SK-N-SH (cell line): ENCODE data around the gene NUP205. TPM values are rescaled to one million over a fixed set of nuclear protein-coding genes. Genes with fewer than 3 reads are reported as not detected.
A peak's percentile ranks its signal among the peaks of the same experiment; 100 is the strongest.
"Not testable (repeated sequence)": the region's sequence is repeated elsewhere in the genome, so short reads cannot be mapped to it uniquely, and the experiment has no call there.

Experiments
- CTCF ChIA-PET: fragments of 300-600, 350-600 bp; formaldehyde crosslinking; extraction: SDS; loops from one replicate; lab custom pipeline; 2021; lab: Yijun Ruan, JAX
- POLR2A ChIA-PET: fragments of 350-600 bp; sonication (Branson Sonifier 250); formaldehyde crosslinking; extraction: SDS; loops from one replicate; lab custom pipeline; 2020; ENCODE audit warnings: antibody characterized with exemption, inconsistent platforms; lab: Yijun Ruan, JAX
- DNase-seq: peaks from one replicate; pipeline ENCODE4 v3.0.0; 2012
- H2AFZ ChIP-seq: fragments of 200-600 bp; sonication (generic); 2 replicates; pipeline ENCODE4 v1.8.1; 2016; ENCODE audit warnings: antibody characterized with exemption, mild to moderate bottlenecking, low read depth
- H3F3A ChIP-seq: fragments of 200-600 bp; sonication (generic); replicated peaks from 2 replicates; pipeline ENCODE3; 2016; ENCODE audit warnings: antibody characterized with exemption, mild to moderate bottlenecking; ENCODE audit not compliant: insufficient read depth
- H3K27ac ChIP-seq, 2 experiments: fragments of 200-500 bp in 1 of 2; fragments of 200-600 bp in 1 of 2; sonication (Bioruptor generic) in 1 of 2; sonication (generic), shearing (Covaris generic) in 1 of 2; 2 replicates each; pipeline versions ENCODE4 v1.5.1 to v1.6.1; 2014 to 2016; ENCODE audit warnings: low read depth in 2 of 2, inconsistent platforms in 1 of 2, low read length in 1 of 2, mild to moderate bottlenecking in 1 of 2, mixed read lengths in 1 of 2
- H3K27me3 ChIP-seq: fragments of 200-600 bp; sonication (generic), shearing (Covaris generic); 2 replicates; pipeline ENCODE4 v1.6.1; 2016; ENCODE audit warnings: mixed run types; ENCODE audit not compliant: insufficient read depth
- H3K36me3 ChIP-seq, 2 experiments: fragments of 200-500 bp in 1 of 2; fragments of 200-600 bp in 1 of 2; sonication (Bioruptor generic) in 1 of 2; sonication (generic) in 1 of 2; replicated peaks in 1 of 2; 2 replicates each; pipeline versions ENCODE3 to v1.5.1; 2014 to 2016; ENCODE audit warnings: low read length in 1 of 2, mild to moderate bottlenecking in 1 of 2; ENCODE audit not compliant: insufficient read depth in 2 of 2, control insufficient read depth in 1 of 2
- H3K4me1 ChIP-seq, 2 experiments: fragments of 200-500 bp in 1 of 2; fragments of 200-600 bp in 1 of 2; sonication (Bioruptor generic) in 1 of 2; sonication (generic), shearing (Covaris generic) in 1 of 2; 2 replicates each; pipeline versions ENCODE4 v1.5.1 to v1.6.1; 2014 to 2016; ENCODE audit warnings: low read depth in 1 of 2, low read length in 1 of 2, mixed run types in 1 of 2; ENCODE audit not compliant: insufficient read depth in 2 of 2, control insufficient read depth in 1 of 2
- H3K4me2 ChIP-seq: fragments of 200-600 bp; sonication (generic), shearing (Covaris generic); 2 replicates; pipeline ENCODE4 v1.6.1; 2017; ENCODE audit warnings: mixed run types
- H3K4me3 ChIP-seq, 2 experiments: fragments of 200-500 bp in 1 of 2; fragments of 200-600 bp in 1 of 2; sonication (Bioruptor generic) in 1 of 2; sonication (generic), shearing (Covaris generic) in 1 of 2; 2 replicates each; pipeline versions ENCODE4 v1.5.1 to v1.8.1; 2014 to 2016; ENCODE audit warnings: low read depth in 2 of 2, inconsistent platforms in 1 of 2, low read length in 1 of 2, mild to moderate bottlenecking in 1 of 2, mixed read lengths in 1 of 2, moderate library complexity in 1 of 2
- H3K79me2 ChIP-seq: fragments of 200-600 bp; sonication (generic); 2 replicates; pipeline ENCODE4 v1.8.1; 2017; ENCODE audit warnings: mild to moderate bottlenecking; ENCODE audit not compliant: insufficient read depth
- H3K9ac ChIP-seq: fragments of 200-600 bp; sonication (generic); 2 replicates; pipeline ENCODE4 v1.6.1; 2017; ENCODE audit warnings: mixed run types
- H3K9me2 ChIP-seq: fragments of 200-600 bp; sonication (generic); 2 replicates; pipeline ENCODE4 v1.6.1; 2017; ENCODE audit warnings: mixed run types
- H3K9me3 ChIP-seq: fragments of 200-600 bp; sonication (generic); 2 replicates; pipeline ENCODE4 v1.6.1; 2017; ENCODE audit warnings: mixed run types, mild to moderate bottlenecking, moderate library complexity
- H4K20me1 ChIP-seq: fragments of 200-600 bp; sonication (generic); 2 replicates; pipeline ENCODE4 v1.6.1; 2017; ENCODE audit warnings: mild to moderate bottlenecking, mixed run types; ENCODE audit not compliant: insufficient read depth
- ELF1 ChIP-seq: IDR thresholded peaks from 2 replicates; pipeline ENCODE4 v1.4.0; 2012
- EP300 ChIP-seq, 2 experiments: IDR thresholded peaks; 2 replicates each; pipeline versions ENCODE4 v1.4.0 to v1.6.1; 2012; ENCODE audit warnings: borderline replicate concordance in 1 of 2, low read depth in 1 of 2, low read length in 1 of 2
- EZH2phosphoT487 ChIP-seq: fragments of 200-600 bp; sonication (generic); IDR thresholded peaks from 2 replicates; pipeline ENCODE4 v1.6.1; 2017; ENCODE audit warnings: low read depth, mixed run types, mild to moderate bottlenecking, antibody characterized with exemption, moderate library complexity, borderline replicate concordance
- FOSL2 ChIP-seq: IDR thresholded peaks from 2 replicates; pipeline ENCODE4 v1.4.0; 2012; ENCODE audit warnings: low read depth, mild to moderate bottlenecking, moderate library complexity, borderline replicate concordance
- FOXJ3 ChIP-seq: sonication (generic); formaldehyde crosslinking; IDR thresholded peaks from 2 replicates; pipeline ENCODE4 v1.5.1; 2020; ENCODE audit warnings: mild to moderate bottlenecking, missing genetic modification reagents
- IRF3 ChIP-seq: fragments of 150-350 bp; IDR thresholded peaks from 2 replicates; pipeline ENCODE4 v1.6.1; 2016; ENCODE audit warnings: mild to moderate bottlenecking, low read depth, low read length
- JUND ChIP-seq: IDR thresholded peaks from 2 replicates; pipeline ENCODE4 v1.4.0; 2012
- MEF2A ChIP-seq: IDR thresholded peaks from 2 replicates; pipeline ENCODE4 v1.4.0; 2012; ENCODE audit warnings: low read depth, borderline replicate concordance
- NFIC ChIP-seq: IDR thresholded peaks from 2 replicates; pipeline ENCODE4 v1.4.0; 2012; ENCODE audit warnings: borderline replicate concordance
- NRF1 ChIP-seq: IDR thresholded peaks from 2 replicates; pipeline ENCODE4 v1.6.1; 2012; ENCODE audit warnings: low read depth, mild to moderate bottlenecking, low read length
- RAD21 ChIP-seq: IDR thresholded peaks from 2 replicates; pipeline ENCODE4 v1.6.1; 2012; ENCODE audit warnings: mild to moderate bottlenecking, low read length
- RXRA ChIP-seq: IDR thresholded peaks from 2 replicates; pipeline ENCODE4 v1.4.0; 2012; ENCODE audit warnings: low read depth, mild to moderate bottlenecking, borderline replicate concordance
- SMC3 ChIP-seq: IDR thresholded peaks from 2 replicates; pipeline ENCODE4 v1.6.1; 2012; ENCODE audit warnings: low read depth, low read length, improper control_type of control experiment
- TEAD4 ChIP-seq: IDR thresholded peaks from 2 replicates; pipeline ENCODE4 v1.4.0; 2012; ENCODE audit warnings: mild to moderate bottlenecking, borderline replicate concordance; ENCODE audit not compliant: insufficient read depth
- USF1 ChIP-seq: IDR thresholded peaks from 2 replicates; pipeline ENCODE4 v1.4.0; 2012; ENCODE audit warnings: low read depth, borderline replicate concordance
- WGBS: methylation state at CpG from one replicate; pipeline ENCODE4 v1.1.6; 2017; ENCODE audit warnings: low lambda C conversion rate; 5-methylcytosine and 5-hydroxymethylcytosine counted together
- polyA plus RNA-seq, 3 experiments: library from polyadenylated mRNA; depleted of rRNA; stranded (reverse); fragments of >200 nt; gene quantifications; 2 replicates each; pipeline ENCODE4 v1.2.3, GENCODE V29; 2012
- TF ChIP-seq, protein P1 (sequence below): IDR thresholded peaks from 2 replicates; pipeline ENCODE4 v1.4.0; 2012; ENCODE audit warnings: low read depth, borderline replicate concordance
- TF ChIP-seq, protein P2 (sequence below): IDR thresholded peaks from 2 replicates; pipeline ENCODE4 v1.6.1; 2012; ENCODE audit warnings: mild to moderate bottlenecking, low read depth, low read length, moderate library complexity
- TF ChIP-seq, protein P3 (sequence below): IDR thresholded peaks from 2 replicates; pipeline ENCODE4 v1.4.0; 2012; ENCODE audit warnings: low read depth

Gene NUP205
- polyA plus RNA-seq, 1 of the 3 experiments (the other 2 are of a cell fraction) = 48.2 TPM

GRCh38 chr7:135639690-135640089 lies 82.0 kb downstream of the NUP205 start:
- H3K4me3 ChIP-seq, H3K27me3 ChIP-seq, H2AFZ ChIP-seq, POLR2A ChIA-PET, H3K4me1 ChIP-seq, H3K4me2 ChIP-seq, H3K9me2 ChIP-seq, DNase-seq, H3K79me2 ChIP-seq, CTCF ChIA-PET, H3K9me3 ChIP-seq, H4K20me1 ChIP-seq, H3F3A ChIP-seq, H3K9ac ChIP-seq, H3K27ac ChIP-seq: not testable (repeated sequence)
- peaks cover 57 to 77% of the 10 kb centered on the region in 2 experiments for H3K36me3 ChIP-seq

DNA sequence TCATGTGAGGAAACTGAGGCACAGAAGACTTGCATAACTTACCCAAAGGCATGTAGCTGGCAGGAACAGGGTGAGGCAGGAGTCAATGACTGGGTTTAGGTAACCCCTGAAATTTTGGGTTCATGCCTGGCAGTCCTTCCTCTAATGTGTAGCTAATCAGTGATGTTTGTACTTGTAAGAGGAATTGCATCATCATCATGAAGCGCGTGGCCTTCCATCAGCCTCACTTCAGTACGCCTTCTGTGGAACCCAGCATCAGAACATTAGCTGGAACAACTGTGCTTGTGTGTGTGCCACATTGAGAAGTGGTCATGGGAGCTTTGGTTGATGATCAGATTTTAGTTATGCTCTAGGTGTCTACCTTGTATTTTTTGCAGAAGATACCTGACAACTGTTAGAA lies 86.4 kb downstream of the NUP205 start:
- no peak for DNase-seq
- CTCF ChIA-PET = interaction anchor here (0.7 to 11.7 kb wide), 23 partner anchors 9 to 369 kb away, joined by 3 to 273 read pairs (median 7); partner anchors contain the start of gene STMP1
- peaks cover 56 to 76% of the 10 kb centered on the region in 2 experiments for H3K36me3 ChIP-seq
- no peaks in the 10 kb centered on the region for H3K27me3 ChIP-seq
- no peaks in the 10 kb centered on the region for H3K9me2 ChIP-seq
- H4K20me1 ChIP-seq = no peaks in the 10 kb centered on the region
- no peak for TF ChIP-seq RXRA
- no peak for TF ChIP-seq IRF3
- TF ChIP-seq, protein P1, sequence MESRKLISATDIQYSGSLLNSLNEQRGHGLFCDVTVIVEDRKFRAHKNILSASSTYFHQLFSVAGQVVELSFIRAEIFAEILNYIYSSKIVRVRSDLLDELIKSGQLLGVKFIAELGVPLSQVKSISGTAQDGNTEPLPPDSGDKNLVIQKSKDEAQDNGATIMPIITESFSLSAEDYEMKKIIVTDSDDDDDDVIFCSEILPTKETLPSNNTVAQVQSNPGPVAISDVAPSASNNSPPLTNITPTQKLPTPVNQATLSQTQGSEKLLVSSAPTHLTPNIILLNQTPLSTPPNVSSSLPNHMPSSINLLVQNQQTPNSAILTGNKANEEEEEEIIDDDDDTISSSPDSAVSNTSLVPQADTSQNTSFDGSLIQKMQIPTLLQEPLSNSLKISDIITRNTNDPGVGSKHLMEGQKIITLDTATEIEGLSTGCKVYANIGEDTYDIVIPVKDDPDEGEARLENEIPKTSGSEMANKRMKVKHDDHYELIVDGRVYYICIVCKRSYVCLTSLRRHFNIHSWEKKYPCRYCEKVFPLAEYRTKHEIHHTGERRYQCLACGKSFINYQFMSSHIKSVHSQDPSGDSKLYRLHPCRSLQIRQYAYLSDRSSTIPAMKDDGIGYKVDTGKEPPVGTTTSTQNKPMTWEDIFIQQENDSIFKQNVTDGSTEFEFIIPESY = no peak
- TF ChIP-seq EP300 (IDR thresholded peaks at IDR 0.05; ENCODE audit: borderline replicate concordance in 1 of 2, low read depth in 1 of 2, low read length in 1 of 2) = no peak
- no peak for TF ChIP-seq EZH2phosphoT487
- TF ChIP-seq, protein P2, sequence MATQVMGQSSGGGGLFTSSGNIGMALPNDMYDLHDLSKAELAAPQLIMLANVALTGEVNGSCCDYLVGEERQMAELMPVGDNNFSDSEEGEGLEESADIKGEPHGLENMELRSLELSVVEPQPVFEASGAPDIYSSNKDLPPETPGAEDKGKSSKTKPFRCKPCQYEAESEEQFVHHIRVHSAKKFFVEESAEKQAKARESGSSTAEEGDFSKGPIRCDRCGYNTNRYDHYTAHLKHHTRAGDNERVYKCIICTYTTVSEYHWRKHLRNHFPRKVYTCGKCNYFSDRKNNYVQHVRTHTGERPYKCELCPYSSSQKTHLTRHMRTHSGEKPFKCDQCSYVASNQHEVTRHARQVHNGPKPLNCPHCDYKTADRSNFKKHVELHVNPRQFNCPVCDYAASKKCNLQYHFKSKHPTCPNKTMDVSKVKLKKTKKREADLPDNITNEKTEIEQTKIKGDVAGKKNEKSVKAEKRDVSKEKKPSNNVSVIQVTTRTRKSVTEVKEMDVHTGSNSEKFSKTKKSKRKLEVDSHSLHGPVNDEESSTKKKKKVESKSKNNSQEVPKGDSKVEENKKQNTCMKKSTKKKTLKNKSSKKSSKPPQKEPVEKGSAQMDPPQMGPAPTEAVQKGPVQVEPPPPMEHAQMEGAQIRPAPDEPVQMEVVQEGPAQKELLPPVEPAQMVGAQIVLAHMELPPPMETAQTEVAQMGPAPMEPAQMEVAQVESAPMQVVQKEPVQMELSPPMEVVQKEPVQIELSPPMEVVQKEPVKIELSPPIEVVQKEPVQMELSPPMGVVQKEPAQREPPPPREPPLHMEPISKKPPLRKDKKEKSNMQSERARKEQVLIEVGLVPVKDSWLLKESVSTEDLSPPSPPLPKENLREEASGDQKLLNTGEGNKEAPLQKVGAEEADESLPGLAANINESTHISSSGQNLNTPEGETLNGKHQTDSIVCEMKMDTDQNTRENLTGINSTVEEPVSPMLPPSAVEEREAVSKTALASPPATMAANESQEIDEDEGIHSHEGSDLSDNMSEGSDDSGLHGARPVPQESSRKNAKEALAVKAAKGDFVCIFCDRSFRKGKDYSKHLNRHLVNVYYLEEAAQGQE = no peak
- TF ChIP-seq NFIC = no peak
- no peak for TF ChIP-seq TEAD4
- no peak for TF ChIP-seq USF1
- no peak for TF ChIP-seq FOXJ3 (CRISPR knock-in tag)
- TF ChIP-seq FOSL2 = no peak
- TF ChIP-seq, protein P3, sequence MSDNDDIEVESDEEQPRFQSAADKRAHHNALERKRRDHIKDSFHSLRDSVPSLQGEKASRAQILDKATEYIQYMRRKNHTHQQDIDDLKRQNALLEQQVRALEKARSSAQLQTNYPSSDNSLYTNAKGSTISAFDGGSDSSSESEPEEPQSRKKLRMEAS = no peak
- no peak for TF ChIP-seq RAD21
- no peak for TF ChIP-seq JUND
- TF ChIP-seq MEF2A = no peak
- no peak for TF ChIP-seq ELF1
- no peak for TF ChIP-seq SMC3
- TF ChIP-seq NRF1 = no peak
- TF ChIP-seq, all 33 proteins: peak for 0
- no peak overlapping the region for H3K9ac ChIP-seq
- H3K4me1 ChIP-seq = peaks cover 0 to 6% of the 10 kb centered on the region in 2 experiments; a peak in 2 of 4 replicates
- H3K27ac ChIP-seq = peak overlapping the region in 1 of 2 experiments; percentile 13; a peak in 1 of 4 replicates
- no peak overlapping the region for H3K4me2 ChIP-seq
- H3K79me2 ChIP-seq = no peaks in the 10 kb centered on the region
- H3K4me3 ChIP-seq = no peak overlapping the region
- no peak overlapping the region for H2AFZ ChIP-seq
- no peaks in the 10 kb centered on the region for H3F3A ChIP-seq
- WGBS = 100% methylated on average over 3 of the region's 3 CpGs
- POLR2A ChIA-PET = interaction anchor here (1.0 to 1.2 kb wide), 2 partner anchors 13 to 18 kb away, joined by 3 read pairs; partner anchors contain the start of gene STMP1
- no peaks in the 10 kb centered on the region for H3K9me3 ChIP-seq
